GM06990 (cell line): ENCODE results near the gene ZNF274.

Source experiments
- DNase-seq: peaks from one replicate; pipeline ENCODE4 v3.0.0-alpha.2; 2011; ENCODE audit not compliant: insufficient read length; ENCODE audit errors: extremely low read depth
- H3K27me3 ChIP-seq: replicated peaks from 2 replicates; pipeline ENCODE4 v1.6.0; 2011; ENCODE audit warnings: low read length; ENCODE audit not compliant: control insufficient read depth, insufficient read depth
- H3K36me3 ChIP-seq: 2 replicates; pipeline ENCODE4 v1.5.1; 2011; ENCODE audit warnings: low read length; ENCODE audit not compliant: control insufficient read depth, insufficient read depth
- H3K4me3 ChIP-seq: replicated peaks from 2 replicates; pipeline ENCODE4 v1.5.1; 2011; ENCODE audit warnings: low read depth, mild to moderate bottlenecking, control low read depth, low read length
- CTCF ChIP-seq: IDR thresholded peaks from 2 replicates; pipeline ENCODE4 v1.5.1; 2011; ENCODE audit warnings: low read length, control low read depth, mild to moderate bottlenecking, inconsistent platforms; ENCODE audit not compliant: insufficient read depth, poor library complexity, severe bottlenecking

Gene ZNF274

GRCh38 chr19:58154287-58154678, 28.6 kb upstream of the ZNF274 start:
- peak; percentile 18 for DNase-seq
- Histone ChIP-seq H3K27me3 (no peaks in the 10 kb centered on the region), H3K4me3 (peak overlapping the region; percentile 86), H3K36me3 (no peaks in the 10 kb centered on the region)
- no peak for TF ChIP-seq CTCF

GRCh38 chr19:58154679-58155648, 27.9 kb upstream of the ZNF274 start:
- Histone ChIP-seq H3K27me3 (no peaks in the 10 kb centered on the region), H3K4me3 (peak overlapping the region; percentile 86), H3K36me3 (no peaks in the 10 kb centered on the region)
- DNase-seq, result peak; percentile 90
- peak; percentile 92 for TF ChIP-seq CTCF

- Histone ChIP-seq H3K4me3 (no peak overlapping the region), H3K36me3 (no peaks in the 10 kb centered on the region), H3K27me3 (no peaks in the 10 kb centered on the region)
- no peak for TF ChIP-seq CTCF
- DNase-seq, result no peak
These were observed 25.7 kb upstream of the ZNF274 start for GRCh38 chr19:58157045-58157728.

GRCh38 chr19:58166268-58166667, 16.6 kb upstream of the ZNF274 start:
- Histone ChIP-seq H3K36me3 (no peaks in the 10 kb centered on the region), H3K27me3 (no peaks in the 10 kb centered on the region), H3K4me3 (no peak overlapping the region)
- no peak for DNase-seq
- no peak for TF ChIP-seq CTCF

- Histone ChIP-seq H3K4me3 (no peak overlapping the region), H3K27me3 (no peaks in the 10 kb centered on the region), H3K36me3 (no peaks in the 10 kb centered on the region)
- no peak for DNase-seq
- TF ChIP-seq CTCF, result no peak
These were observed 16.1 kb upstream of the ZNF274 start for GRCh38 chr19:58166708-58167280.
